ENCODE measurements around the gene EIF2D. TPM values are rescaled to one million over a fixed set of nuclear protein-coding genes. Genes with fewer than 3 reads are reported as not detected.

The EIF2D gene
- total and polyA plus RNA-seq, 9 of the 15 experiments (the other 6 are each of a cell fraction or from before 2014, with no cell fraction given), result 81.1 to 138 (median 93.9) TPM

DNA sequence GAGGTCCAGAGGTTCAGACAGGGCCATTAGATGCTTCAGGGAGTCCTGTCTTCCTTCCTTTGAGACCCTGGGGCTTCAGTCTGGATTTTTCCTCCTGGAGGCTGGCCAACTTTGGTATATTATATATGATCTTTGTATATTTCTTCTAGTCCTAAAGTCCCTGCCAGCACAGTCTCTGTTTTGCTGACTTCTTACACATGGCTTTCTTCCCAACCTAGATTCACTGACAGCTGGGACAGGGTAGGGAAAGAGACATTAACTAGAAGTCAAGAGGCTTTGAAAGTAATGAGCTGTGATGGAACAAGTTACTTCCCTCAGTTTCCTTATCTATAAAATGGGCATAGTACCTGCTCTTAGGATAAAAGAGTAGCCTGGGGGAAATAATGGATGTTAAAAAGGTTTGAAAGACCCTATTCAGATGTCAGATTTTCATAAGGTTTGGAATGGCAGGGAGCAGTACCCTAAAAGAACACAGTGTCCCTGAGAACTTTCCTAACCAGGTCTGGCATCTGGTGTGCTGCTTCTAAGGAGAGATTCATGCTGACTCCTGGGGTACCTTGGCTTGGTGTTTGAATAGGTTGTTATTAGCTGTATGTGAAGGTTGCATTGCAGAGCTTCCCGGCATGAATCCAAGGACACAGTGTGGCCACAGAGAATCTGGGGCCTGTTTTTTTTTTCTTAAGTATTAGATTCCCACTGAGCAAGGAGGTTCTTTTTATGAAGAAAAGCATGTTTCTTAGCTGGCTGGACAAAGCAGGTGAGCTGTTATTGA, 57.4 kb downstream of the EIF2D start:
- DNase-seq (ENCODE audit: extremely low read depth in 1 of 4, low spot score in 3 of 4) (no peak), FAIRE-seq (no peak), ATAC-seq (no peak)
- no TSS peak for BruUV-seq (replicated peaks)
- peak overlapping the region; percentile 30; the same call in 1 of the 2 replicates for H3K4me2 ChIP-seq (ENCODE audit: insufficient read depth, low read length)
- in situ Hi-C loops (cut with MboI), result no loop called here
- intact Hi-C loops (cut with micrococcal nuclease), result no loop called here
- H3K4me3 ChIP-seq, result no peak overlapping the region
- H3K4me1 ChIP-seq (replicated peaks in 1 of 2; ENCODE audit: control insufficient read depth in 2 of 2, insufficient read depth in 2 of 2, low read length in 2 of 2), result peaks cover 40 to 67% of the 10 kb centered on the region in 2 experiments
- CTCF ChIA-PET (ENCODE audit: low intra/inter-chr PET ratio), result interaction anchor here (0.5 to 0.8 kb wide), 2 partner anchors 31 to 65 kb away, joined by 3 read pairs; no protein-coding TSS in a partner anchor
- POLR2A ChIA-PET, result interaction anchor here (0.6 to 2.7 kb wide), 11 partner anchors 9 to 80 kb away, joined by 3 to 10 read pairs (median 4); partner anchors contain the start of genes DYRK3 and EIF2D
- H3K9me3 ChIP-seq (replicated peaks; ENCODE audit: control insufficient read depth, insufficient read depth, low read depth, low read length), result no peaks in the 10 kb centered on the region
- H3K36me3 ChIP-seq (ENCODE audit: control insufficient read depth, insufficient read depth, low read length), result no peaks in the 10 kb centered on the region
- WGBS (ENCODE audit: insufficient coverage, low coverage, missing lambda C conversion rate), result 39% methylated on average over 1 of the region's 1 CpG
- H3K27me3 ChIP-seq (ENCODE audit: control insufficient read depth in 2 of 2, insufficient read depth in 2 of 2, low read length in 2 of 2), result no peaks in the 10 kb centered on the region
- peak overlapping the region; percentile 81; the same call in 1 of the 3 replicates for H3K27ac ChIP-seq (ENCODE audit: extremely low read depth, low read depth, low read length)
- peak overlapping the region; percentile 72 for H2AFZ ChIP-seq (ENCODE audit: low read depth, low read length)
- H3K9ac ChIP-seq (ENCODE audit: insufficient read depth in 1 of 2, low read depth in 2 of 2, low read length in 2 of 2), result no peak overlapping the region; a peak in 1 of 4 replicates
- H3K79me2 ChIP-seq (ENCODE audit: control insufficient read depth, insufficient read depth, low read length), result peaks cover 28% of the 10 kb centered on the region
- no peaks in the 10 kb centered on the region for H4K20me1 ChIP-seq (replicated peaks; ENCODE audit: control insufficient read depth, insufficient read depth, low read length)
- H3K9me1 ChIP-seq (ENCODE audit: control insufficient read depth, insufficient read depth, low read length), result no peaks in the 10 kb centered on the region
- no peak for TF ChIP-seq HNRNPH1 (optimal IDR thresholded peaks at IDR 0.05; ENCODE audit: low read depth, low read length)
- TF ChIP-seq HMBOX1 (IDR thresholded peaks at IDR 0.05), result no peak
- TF ChIP-seq ELK1 (CRISPR knock-in tag; IDR thresholded peaks at IDR 0.05), result no peak
- no peak for TF ChIP-seq AFF1 (IDR thresholded peaks at IDR 0.05; ENCODE audit: low read depth in 1 of 2, partially characterized antibody in 2 of 2)
- TF ChIP-seq NFIC (IDR thresholded peaks at IDR 0.05), result peak; percentile 14; the same call in 1 of the 2 replicates
- no peak for TF ChIP-seq RB1 (IDR thresholded peaks at IDR 0.05; ENCODE audit: low read depth)
- TF ChIP-seq EWSR1 (IDR thresholded peaks at IDR 0.05; ENCODE audit: borderline replicate concordance, low read depth, partially characterized antibody), result no peak
- no peak for TF ChIP-seq TBL1XR1 (IDR thresholded peaks at IDR 0.05; ENCODE audit: low read length in 2 of 2)
- TF ChIP-seq FIP1L1 (IDR thresholded peaks at IDR 0.05; ENCODE audit: low read depth, low read length, poor library complexity, severe bottlenecking), result no peak
- TF ChIP-seq, protein P1, sequence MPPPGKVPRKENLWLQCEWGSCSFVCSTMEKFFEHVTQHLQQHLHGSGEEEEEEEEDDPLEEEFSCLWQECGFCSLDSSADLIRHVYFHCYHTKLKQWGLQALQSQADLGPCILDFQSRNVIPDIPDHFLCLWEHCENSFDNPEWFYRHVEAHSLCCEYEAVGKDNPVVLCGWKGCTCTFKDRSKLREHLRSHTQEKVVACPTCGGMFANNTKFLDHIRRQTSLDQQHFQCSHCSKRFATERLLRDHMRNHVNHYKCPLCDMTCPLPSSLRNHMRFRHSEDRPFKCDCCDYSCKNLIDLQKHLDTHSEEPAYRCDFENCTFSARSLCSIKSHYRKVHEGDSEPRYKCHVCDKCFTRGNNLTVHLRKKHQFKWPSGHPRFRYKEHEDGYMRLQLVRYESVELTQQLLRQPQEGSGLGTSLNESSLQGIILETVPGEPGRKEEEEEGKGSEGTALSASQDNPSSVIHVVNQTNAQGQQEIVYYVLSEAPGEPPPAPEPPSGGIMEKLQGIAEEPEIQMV (tag; conservative IDR thresholded peaks at IDR 0.05; ENCODE audit: low read depth), result no peak
